ENCODE measurements around the gene FLRT1. TPM values are rescaled to one million over a fixed set of nuclear protein-coding genes. Genes with fewer than 3 reads are reported as not detected.
"Not testable (repeated sequence)": the region's sequence is repeated elsewhere in the genome, so short reads cannot be mapped to it uniquely, and the experiment has no call there.

Gene FLRT1
- total RNA-seq, 1 donor from 2014 or later: 3.7 TPM

DNA sequence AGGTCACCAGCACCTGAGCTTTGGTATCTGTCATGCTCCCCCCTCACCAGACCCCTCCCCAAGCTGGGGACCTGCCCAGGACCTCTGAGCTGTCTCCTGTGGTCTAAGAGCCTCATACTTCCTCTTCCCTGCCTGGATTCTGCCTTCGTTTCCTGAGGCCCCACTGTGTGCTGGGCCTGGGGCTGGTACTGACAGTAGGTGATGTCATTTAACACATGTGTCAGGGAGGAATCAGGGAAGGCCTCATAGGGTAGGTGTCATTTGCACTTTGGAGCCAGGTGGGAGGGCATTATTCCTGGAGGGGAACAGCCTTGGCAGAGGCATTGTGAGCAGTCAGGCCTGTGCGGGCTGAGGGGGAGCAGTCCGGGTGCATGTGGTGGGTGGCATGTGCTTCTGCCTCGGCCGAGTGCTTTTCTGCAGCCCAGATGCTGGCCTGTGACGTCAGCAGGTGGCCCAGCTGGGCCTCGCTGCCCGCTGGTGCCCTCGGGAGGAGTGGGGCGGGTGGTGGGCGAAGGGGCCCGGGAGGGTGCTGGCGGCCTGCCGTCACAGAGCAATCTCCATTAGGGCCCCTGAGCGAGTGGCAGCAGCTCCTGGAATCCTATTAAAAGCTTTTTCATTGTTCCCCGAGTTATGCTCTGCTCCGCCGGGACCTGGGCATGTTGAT is 9.1 kb downstream of the FLRT1 start:
- peaks cover 11% of the 10 kb centered on the region for H3K4me1 Mint-ChIP-seq (ENCODE audit: low read depth, unreplicated experiment)
- TF ChIP-seq, protein P1, sequence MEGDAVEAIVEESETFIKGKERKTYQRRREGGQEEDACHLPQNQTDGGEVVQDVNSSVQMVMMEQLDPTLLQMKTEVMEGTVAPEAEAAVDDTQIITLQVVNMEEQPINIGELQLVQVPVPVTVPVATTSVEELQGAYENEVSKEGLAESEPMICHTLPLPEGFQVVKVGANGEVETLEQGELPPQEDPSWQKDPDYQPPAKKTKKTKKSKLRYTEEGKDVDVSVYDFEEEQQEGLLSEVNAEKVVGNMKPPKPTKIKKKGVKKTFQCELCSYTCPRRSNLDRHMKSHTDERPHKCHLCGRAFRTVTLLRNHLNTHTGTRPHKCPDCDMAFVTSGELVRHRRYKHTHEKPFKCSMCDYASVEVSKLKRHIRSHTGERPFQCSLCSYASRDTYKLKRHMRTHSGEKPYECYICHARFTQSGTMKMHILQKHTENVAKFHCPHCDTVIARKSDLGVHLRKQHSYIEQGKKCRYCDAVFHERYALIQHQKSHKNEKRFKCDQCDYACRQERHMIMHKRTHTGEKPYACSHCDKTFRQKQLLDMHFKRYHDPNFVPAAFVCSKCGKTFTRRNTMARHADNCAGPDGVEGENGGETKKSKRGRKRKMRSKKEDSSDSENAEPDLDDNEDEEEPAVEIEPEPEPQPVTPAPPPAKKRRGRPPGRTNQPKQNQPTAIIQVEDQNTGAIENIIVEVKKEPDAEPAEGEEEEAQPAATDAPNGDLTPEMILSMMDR (IDR thresholded peaks at IDR 0.05; ENCODE audit: partially characterized antibody, unreplicated experiment): no peak
- no peaks in the 10 kb centered on the region for H3K36me3 Mint-ChIP-seq (ENCODE audit: unreplicated experiment)
- H3K27me3 Mint-ChIP-seq (ENCODE audit: unreplicated experiment): peaks cover 9% of the 10 kb centered on the region
- H3K27ac Mint-ChIP-seq (ENCODE audit: unreplicated experiment): no peak overlapping the region
- no peak for DNase-seq
- no peaks in the 10 kb centered on the region for H3K9me3 Mint-ChIP-seq (ENCODE audit: unreplicated experiment)
- no peak overlapping the region for H3K4me3 Mint-ChIP-seq (ENCODE audit: unreplicated experiment)

DNA sequence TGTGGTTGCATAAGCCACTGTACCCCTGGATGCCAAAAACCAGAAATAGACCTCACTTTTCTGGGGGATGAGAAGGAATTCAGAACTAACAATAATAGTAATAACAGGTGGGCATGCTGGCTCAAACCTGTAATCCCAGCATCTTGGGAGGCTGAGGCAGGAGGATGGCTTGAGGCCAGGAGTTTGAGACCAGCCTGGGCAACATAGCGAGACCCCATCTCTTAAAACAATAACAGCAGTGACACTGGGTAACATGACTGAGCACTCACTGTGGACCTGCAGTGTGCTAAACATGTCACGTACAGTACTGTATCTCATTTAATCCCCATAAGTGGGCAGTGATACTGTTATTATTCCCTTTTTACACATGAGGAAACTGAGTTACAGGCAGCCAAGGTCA is 10.0 kb downstream of the FLRT1 start:
- Mint-ChIP-seq H3K27ac (ENCODE audit: unreplicated experiment) (no peak overlapping the region), H3K4me3 (ENCODE audit: unreplicated experiment) (no peak overlapping the region), H3K9me3 (ENCODE audit: unreplicated experiment) (no peaks in the 10 kb centered on the region), H3K27me3 (ENCODE audit: unreplicated experiment) (peaks cover 5% of the 10 kb centered on the region), H3K4me1 (ENCODE audit: low read depth, unreplicated experiment) (peaks cover 11% of the 10 kb centered on the region), H3K36me3 (ENCODE audit: unreplicated experiment) (no peaks in the 10 kb centered on the region)
- DNase-seq: no peak
- TF ChIP-seq, protein P1 (IDR thresholded peaks at IDR 0.05; ENCODE audit: partially characterized antibody, unreplicated experiment): no peak

DNA sequence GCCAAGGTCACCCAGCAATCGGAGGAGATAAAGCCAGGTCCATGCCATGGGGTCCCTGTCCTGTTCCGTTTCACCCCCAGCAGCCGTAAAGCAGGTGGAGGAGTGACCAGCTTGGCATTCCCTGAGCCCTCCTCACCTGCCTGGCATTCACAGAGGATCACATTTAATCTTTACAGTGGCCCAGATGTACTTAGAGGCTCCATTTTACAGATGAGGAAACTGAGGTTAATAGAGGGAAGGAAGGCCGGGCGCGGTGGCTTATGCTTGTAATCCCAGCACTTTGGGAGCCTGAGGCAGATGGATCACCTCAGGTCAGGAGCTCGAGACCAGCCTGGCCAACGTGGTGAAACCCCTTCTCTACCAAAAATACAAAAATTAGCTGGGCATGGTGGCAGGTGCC is 11.6 kb downstream of the FLRT1 start:
- H3K36me3 Mint-ChIP-seq (ENCODE audit: unreplicated experiment); H3K27me3 Mint-ChIP-seq (ENCODE audit: unreplicated experiment); H3K4me3 Mint-ChIP-seq (ENCODE audit: unreplicated experiment); H3K27ac Mint-ChIP-seq (ENCODE audit: unreplicated experiment); H3K4me1 Mint-ChIP-seq (ENCODE audit: low read depth, unreplicated experiment); DNase-seq; H3K9me3 Mint-ChIP-seq (ENCODE audit: unreplicated experiment): not testable (repeated sequence)

DNA sequence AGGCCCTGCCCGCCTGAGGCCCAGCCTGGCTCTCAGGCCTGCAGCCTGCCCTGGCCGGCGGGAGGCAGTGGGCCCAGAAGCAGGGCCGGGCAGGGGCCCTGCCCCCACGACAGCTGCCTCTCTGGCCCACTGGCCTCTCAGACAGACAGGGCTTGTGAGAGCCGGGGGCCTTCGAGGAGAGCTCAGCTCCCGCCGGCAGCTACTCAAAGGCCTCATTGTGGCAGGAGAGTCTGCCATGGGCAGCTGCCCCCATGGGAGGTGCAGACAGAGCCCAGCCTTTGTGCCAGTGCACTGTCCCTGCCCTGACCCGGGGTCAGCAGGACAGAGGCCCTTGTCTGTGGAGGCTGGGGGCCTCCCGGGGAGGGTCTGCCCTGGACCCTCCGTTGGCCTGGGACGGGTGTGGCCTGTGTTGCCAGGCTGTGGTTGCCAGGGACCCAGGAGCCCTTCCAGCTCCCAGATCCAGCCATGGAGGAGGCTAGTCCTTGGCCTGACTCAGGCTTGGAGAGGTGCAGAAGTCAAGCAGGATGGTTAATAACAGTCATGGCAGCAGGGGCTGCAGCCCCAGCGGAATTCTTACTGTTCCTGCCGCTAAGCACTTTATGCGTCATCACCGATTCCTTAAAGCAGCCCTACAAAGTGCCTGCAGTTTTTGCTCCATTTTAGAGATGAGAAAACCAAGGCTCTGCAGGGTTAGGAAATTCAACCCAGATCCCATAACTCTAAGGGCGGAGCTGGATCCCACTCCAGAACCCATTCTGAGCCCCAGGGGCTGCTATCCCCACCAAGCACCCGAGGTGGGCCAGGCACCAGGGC is 12.5 kb downstream of the FLRT1 start:
- Mint-ChIP-seq H3K4me1 (ENCODE audit: low read depth, unreplicated experiment) (peaks cover 5% of the 10 kb centered on the region), H3K4me3 (ENCODE audit: unreplicated experiment) (no peak overlapping the region), H3K27ac (ENCODE audit: unreplicated experiment) (no peak overlapping the region), H3K9me3 (ENCODE audit: unreplicated experiment) (no peaks in the 10 kb centered on the region), H3K27me3 (ENCODE audit: unreplicated experiment) (peaks cover 7% of the 10 kb centered on the region), H3K36me3 (ENCODE audit: unreplicated experiment) (no peaks in the 10 kb centered on the region)
- DNase-seq: no peak
- TF ChIP-seq, protein P1 (IDR thresholded peaks at IDR 0.05; ENCODE audit: partially characterized antibody, unreplicated experiment): no peak

DNA sequence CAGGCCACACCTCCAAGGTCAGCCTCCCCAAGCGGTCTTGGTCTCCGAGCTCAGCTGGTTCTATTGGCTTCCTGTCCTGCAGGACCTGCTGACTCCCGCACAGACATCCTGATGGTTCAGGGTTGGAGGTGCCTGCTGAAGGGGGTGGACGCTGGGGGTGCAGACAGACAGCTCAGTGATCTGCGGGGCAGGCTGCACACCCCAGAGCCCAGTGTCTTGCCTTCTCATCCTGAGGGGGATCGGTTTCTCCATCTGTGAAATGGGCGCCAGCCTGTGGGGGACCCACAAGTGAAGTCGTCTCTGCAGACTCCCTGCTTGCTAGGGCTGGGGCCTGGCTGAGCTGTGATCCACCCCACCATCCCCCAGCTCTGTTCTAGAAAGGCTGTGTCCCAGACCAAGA is 13.8 kb downstream of the FLRT1 start:
- TF ChIP-seq, protein P1 (IDR thresholded peaks at IDR 0.05; ENCODE audit: partially characterized antibody, unreplicated experiment): no peak
- Mint-ChIP-seq H3K4me3 (ENCODE audit: unreplicated experiment) (no peak overlapping the region), H3K27ac (ENCODE audit: unreplicated experiment) (no peak overlapping the region), H3K27me3 (ENCODE audit: unreplicated experiment) (peaks cover 5% of the 10 kb centered on the region), H3K9me3 (ENCODE audit: unreplicated experiment) (peaks cover under 1% of the 10 kb centered on the region), H3K36me3 (ENCODE audit: unreplicated experiment) (no peaks in the 10 kb centered on the region), H3K4me1 (ENCODE audit: low read depth, unreplicated experiment) (peaks cover 10% of the 10 kb centered on the region)
- DNase-seq: no peak

All from glutamatergic neuron (in vitro differentiated cells).